ENCODE results near the gene TMEM132E.

Gene TMEM132E

GRCh38 chr17:34675605-34676004, 96.2 kb downstream of the TMEM132E start (continued):
- TF ChIP-seq KLF9 (tag by site-specific recombination; IDR thresholded peaks at IDR 0.05; ENCODE audit: low read depth): no peak
- TF ChIP-seq, protein P1, sequence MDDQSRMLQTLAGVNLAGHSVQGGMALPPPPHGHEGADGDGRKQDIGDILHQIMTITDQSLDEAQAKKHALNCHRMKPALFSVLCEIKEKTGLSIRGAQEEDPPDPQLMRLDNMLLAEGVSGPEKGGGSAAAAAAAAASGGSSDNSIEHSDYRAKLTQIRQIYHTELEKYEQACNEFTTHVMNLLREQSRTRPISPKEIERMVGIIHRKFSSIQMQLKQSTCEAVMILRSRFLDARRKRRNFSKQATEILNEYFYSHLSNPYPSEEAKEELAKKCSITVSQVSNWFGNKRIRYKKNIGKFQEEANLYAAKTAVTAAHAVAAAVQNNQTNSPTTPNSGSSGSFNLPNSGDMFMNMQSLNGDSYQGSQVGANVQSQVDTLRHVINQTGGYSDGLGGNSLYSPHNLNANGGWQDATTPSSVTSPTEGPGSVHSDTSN (CRISPR knock-in tag; IDR thresholded peaks at IDR 0.05): no peak
- TF ChIP-seq, protein P2, sequence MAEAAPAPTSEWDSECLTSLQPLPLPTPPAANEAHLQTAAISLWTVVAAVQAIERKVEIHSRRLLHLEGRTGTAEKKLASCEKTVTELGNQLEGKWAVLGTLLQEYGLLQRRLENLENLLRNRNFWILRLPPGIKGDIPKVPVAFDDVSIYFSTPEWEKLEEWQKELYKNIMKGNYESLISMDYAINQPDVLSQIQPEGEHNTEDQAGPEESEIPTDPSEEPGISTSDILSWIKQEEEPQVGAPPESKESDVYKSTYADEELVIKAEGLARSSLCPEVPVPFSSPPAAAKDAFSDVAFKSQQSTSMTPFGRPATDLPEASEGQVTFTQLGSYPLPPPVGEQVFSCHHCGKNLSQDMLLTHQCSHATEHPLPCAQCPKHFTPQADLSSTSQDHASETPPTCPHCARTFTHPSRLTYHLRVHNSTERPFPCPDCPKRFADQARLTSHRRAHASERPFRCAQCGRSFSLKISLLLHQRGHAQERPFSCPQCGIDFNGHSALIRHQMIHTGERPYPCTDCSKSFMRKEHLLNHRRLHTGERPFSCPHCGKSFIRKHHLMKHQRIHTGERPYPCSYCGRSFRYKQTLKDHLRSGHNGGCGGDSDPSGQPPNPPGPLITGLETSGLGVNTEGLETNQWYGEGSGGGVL (tag by site-specific recombination; IDR thresholded peaks at IDR 0.05): no peak
- TF ChIP-seq ZNF426 (tag by site-specific recombination; IDR thresholded peaks at IDR 0.05): no peak
- TF ChIP-seq ZNF549 (tag by site-specific recombination; IDR thresholded peaks at IDR 0.05): no peak

DNA sequence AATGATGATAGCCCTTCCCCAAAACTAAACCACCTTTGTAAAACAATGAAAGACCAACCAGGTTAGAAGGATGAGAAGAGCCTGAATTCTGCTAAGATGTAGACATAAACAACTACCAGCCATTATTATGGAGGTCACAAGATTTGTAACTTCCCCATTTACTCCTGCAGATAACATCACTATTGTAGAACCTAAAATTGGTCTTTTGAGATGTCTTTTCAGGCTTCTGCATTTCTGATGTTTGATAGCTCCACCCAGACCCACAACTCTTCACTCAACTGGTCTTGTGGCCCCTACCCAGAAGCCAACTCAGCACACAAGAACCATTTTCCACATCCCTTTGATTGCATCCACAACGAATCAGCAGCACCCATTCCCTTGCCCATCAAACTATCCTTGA, 100.8 kb downstream of the TMEM132E start:
- Histone ChIP-seq H3K4me3 (ENCODE audit: low read depth, low read length) (no peak overlapping the region), H3K9me3 (ENCODE audit: control insufficient read depth, insufficient read depth, low read depth, low read length) (no peaks in the 10 kb centered on the region), H3K36me3 (ENCODE audit: control insufficient read depth in 2 of 2, insufficient read depth in 1 of 2, low read length in 2 of 2) (no peaks in the 10 kb centered on the region), H3K27ac (ENCODE audit: extremely low read depth, low read depth, low read length) (no peak overlapping the region), H3K4me1 (ENCODE audit: control insufficient read depth, insufficient read depth, low read length) (no peaks in the 10 kb centered on the region)
- TF ChIP-seq ZFP3 (tag by site-specific recombination; IDR thresholded peaks at IDR 0.05; ENCODE audit: low read depth) (no peak), ZNF341 (tag by site-specific recombination; IDR thresholded peaks at IDR 0.05; ENCODE audit: low read depth) (no peak), ZNF777 (tag by site-specific recombination; IDR thresholded peaks at IDR 0.05; ENCODE audit: borderline replicate concordance) (no peak), ZIC2 (tag by site-specific recombination; IDR thresholded peaks at IDR 0.05) (no peak), ZNF404 (tag by site-specific recombination; IDR thresholded peaks at IDR 0.05) (no peak), ZNF558 (tag by site-specific recombination; IDR thresholded peaks at IDR 0.05) (no peak), ZNF785 (tag by site-specific recombination; IDR thresholded peaks at IDR 0.05) (no peak), SP3 (tag by site-specific recombination; IDR thresholded peaks at IDR 0.05) (no peak), HOXC10 (CRISPR knock-in tag; IDR thresholded peaks at IDR 0.05) (no peak), ZNF596 (tag by site-specific recombination; IDR thresholded peaks at IDR 0.05) (no peak), ZNF202 (tag by site-specific recombination; IDR thresholded peaks at IDR 0.05; ENCODE audit: borderline replicate concordance) (no peak), REPIN1 (tag by site-specific recombination; IDR thresholded peaks at IDR 0.05; ENCODE audit: low read depth) (no peak), ZNF654 (tag by site-specific recombination; IDR thresholded peaks at IDR 0.05; ENCODE audit: low read depth) (no peak), AEBP2 (tag by site-specific recombination; IDR thresholded peaks at IDR 0.05; ENCODE audit: borderline replicate concordance) (no peak), ZNF132 (tag by site-specific recombination; IDR thresholded peaks at IDR 0.05; ENCODE audit: borderline replicate concordance) (no peak), FEZF1 (tag by site-specific recombination; IDR thresholded peaks at IDR 0.05) (no peak), ZNF19 (tag by site-specific recombination; IDR thresholded peaks at IDR 0.05; ENCODE audit: low read depth) (no peak), ZNF174 (tag by site-specific recombination; IDR thresholded peaks at IDR 0.05) (no peak)
- TF ChIP-seq, protein P3, sequence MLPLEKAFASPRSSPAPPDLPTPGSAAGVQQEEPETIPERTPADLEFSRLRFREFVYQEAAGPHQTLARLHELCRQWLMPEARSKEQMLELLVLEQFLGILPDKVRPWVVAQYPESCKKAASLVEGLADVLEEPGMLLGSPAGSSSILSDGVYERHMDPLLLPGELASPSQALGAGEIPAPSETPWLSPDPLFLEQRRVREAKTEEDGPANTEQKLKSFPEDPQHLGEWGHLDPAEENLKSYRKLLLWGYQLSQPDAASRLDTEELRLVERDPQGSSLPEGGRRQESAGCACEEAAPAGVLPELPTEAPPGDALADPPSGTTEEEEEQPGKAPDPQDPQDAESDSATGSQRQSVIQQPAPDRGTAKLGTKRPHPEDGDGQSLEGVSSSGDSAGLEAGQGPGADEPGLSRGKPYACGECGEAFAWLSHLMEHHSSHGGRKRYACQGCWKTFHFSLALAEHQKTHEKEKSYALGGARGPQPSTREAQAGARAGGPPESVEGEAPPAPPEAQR (tag by site-specific recombination; IDR thresholded peaks at IDR 0.05): no peak
- ChIA-PET CTCF (no interaction called here), POLR2A (no interaction called here)

Data from HEK293 (cell line).